IMR-90 (cell line): ENCODE measurements around the gene CCDC88A. TPM values are rescaled to one million over a fixed set of nuclear protein-coding genes. Genes with fewer than 3 reads are reported as not detected.

Source experiments
- ATAC-seq: fragments of 200-7000 bp; cut with Tn5 transposase; 2 replicates; pipeline ENCODE4 v1.9.1; 2020; ENCODE audit warnings: low read depth, mild to moderate bottlenecking, moderate library complexity
- BruUV-seq: library from RNA; stranded (reverse); fragments of 400-500 nt; replicated peaks from 2 replicates; lab custom pipeline; 2021; lab: Mats Ljungman, UMichigan
- CTCF ChIA-PET: fragments of 300-600 bp; formaldehyde crosslinking; extraction: SDS; loops from one replicate; lab custom pipeline; 2021; ENCODE audit warnings: antibody characterized with exemption; lab: Yijun Ruan, JAX
- POLR2A ChIA-PET: fragments of 300-600 bp; sonication (Branson Sonifier 250); formaldehyde crosslinking; loops from one replicate; lab custom pipeline; 2022; ENCODE audit warnings: antibody characterized with exemption; ENCODE audit not compliant: unreplicated experiment; lab: Charles Lee
- DNase-seq: peaks from one replicate; pipeline ENCODE4 v3.0.0; 2013
- H2AFZ ChIP-seq: replicated peaks from 2 replicates; pipeline ENCODE3; 2013; ENCODE audit warnings: low read length, mild to moderate bottlenecking; ENCODE audit not compliant: poor library complexity
- H2AK5ac ChIP-seq: 2 replicates; pipeline ENCODE4 v1.6.1; 2013; ENCODE audit warnings: low read depth, low read length, inconsistent platforms
- H2AK9ac ChIP-seq: replicated peaks from 2 replicates; pipeline ENCODE3; 2013; ENCODE audit warnings: mild to moderate bottlenecking, low read depth, low read length, moderate library complexity; ENCODE audit not compliant: poor library complexity
- H2BK120ac ChIP-seq: 2 replicates; pipeline ENCODE4 v1.6.1; 2013; ENCODE audit warnings: low read depth, low read length, inconsistent platforms
- H2BK15ac ChIP-seq: 3 replicates; pipeline ENCODE4 v1.6.1; 2013; ENCODE audit warnings: low read depth, low read length, inconsistent platforms
- H2BK20ac ChIP-seq: 2 replicates; pipeline ENCODE4 v1.6.1; 2013; ENCODE audit warnings: low read depth, mild to moderate bottlenecking, inconsistent platforms, low read length, moderate library complexity
- H2BK5ac ChIP-seq: 2 replicates; pipeline ENCODE4 v1.6.1; 2013; ENCODE audit warnings: mild to moderate bottlenecking, low read depth, low read length, inconsistent platforms; ENCODE audit not compliant: poor library complexity, severe bottlenecking
- H3K14ac ChIP-seq: replicated peaks from 2 replicates; pipeline ENCODE4 v1.6.1; 2013; ENCODE audit warnings: low read depth, low read length, inconsistent platforms
- H3K18ac ChIP-seq: 2 replicates; pipeline ENCODE4 v1.6.1; 2013; ENCODE audit warnings: low read depth, low read length, control low read depth
- H3K23ac ChIP-seq: 2 replicates; pipeline ENCODE4 v1.6.1; 2013; ENCODE audit warnings: low read depth, low read length, inconsistent platforms
- H3K27ac ChIP-seq: 2 replicates; pipeline ENCODE4 v1.5.1; 2013; ENCODE audit warnings: mild to moderate bottlenecking, control low read depth, low read length; ENCODE audit not compliant: insufficient read depth
- H3K27me3 ChIP-seq: 2 replicates; pipeline ENCODE4 v1.6.1; 2013; ENCODE audit warnings: low read length; ENCODE audit not compliant: control insufficient read depth, insufficient read depth
- H3K36me3 ChIP-seq: 2 replicates; pipeline ENCODE4 v1.6.1; 2013; ENCODE audit warnings: low read length, mixed read lengths; ENCODE audit not compliant: control insufficient read depth, insufficient read depth
- H3K4ac ChIP-seq: 2 replicates; pipeline ENCODE4 v1.6.1; 2013; ENCODE audit warnings: low read depth, low read length, inconsistent platforms
- H3K4me1 ChIP-seq: 2 replicates; pipeline ENCODE4 v1.6.1; 2013; ENCODE audit warnings: low read length, mixed read lengths; ENCODE audit not compliant: control insufficient read depth, insufficient read depth
- H3K4me2 ChIP-seq: 2 replicates; pipeline ENCODE4 v1.6.1; 2013; ENCODE audit warnings: low read depth, mild to moderate bottlenecking, control low read depth, low read length, moderate library complexity
- H3K4me3 ChIP-seq: 2 replicates; pipeline ENCODE4 v1.5.1; 2013; ENCODE audit warnings: low read depth, mild to moderate bottlenecking, control low read depth, low read length, moderate library complexity; ENCODE audit not compliant: insufficient read depth
- H3K56ac ChIP-seq: 2 replicates; pipeline ENCODE4 v1.6.1; 2013; ENCODE audit warnings: low read length, inconsistent platforms; ENCODE audit not compliant: insufficient read depth; ENCODE audit errors: extremely low read depth
- H3K79me1 ChIP-seq, 2 experiments: 2 replicates each; pipeline ENCODE4 v1.6.1; 2013; ENCODE audit warnings: low read length in 2 of 2, inconsistent platforms in 1 of 2, low read depth in 1 of 2
- H3K9ac ChIP-seq: 2 replicates; pipeline ENCODE4 v1.6.1; 2013; ENCODE audit warnings: low read depth, low read length, control low read depth
- H3K9me1 ChIP-seq: 2 replicates; pipeline ENCODE4 v1.6.1; 2013; ENCODE audit warnings: low read length, inconsistent platforms; ENCODE audit not compliant: insufficient read depth
- H3K9me3 ChIP-seq: 2 replicates; pipeline ENCODE4 v1.6.1; 2013; ENCODE audit warnings: low read length; ENCODE audit not compliant: control insufficient read depth, insufficient read depth
- H4K20me1 ChIP-seq: 2 replicates; pipeline ENCODE4 v1.6.1; 2013; ENCODE audit warnings: low read length, inconsistent platforms; ENCODE audit not compliant: insufficient read depth
- H4K5ac ChIP-seq: 2 replicates; pipeline ENCODE4 v1.6.1; 2013; ENCODE audit warnings: mild to moderate bottlenecking, low read depth, low read length, control low read depth
- H4K8ac ChIP-seq, 2 experiments: 2 replicates each; pipeline ENCODE4 v1.6.1; 2013; ENCODE audit warnings: low read depth in 2 of 2, low read length in 2 of 2, control low read depth in 1 of 2, inconsistent platforms in 1 of 2
- H4K91ac ChIP-seq: 2 replicates; pipeline ENCODE4 v1.6.1; 2013; ENCODE audit warnings: low read depth, low read length, inconsistent platforms; ENCODE audit not compliant: insufficient read depth
- BHLHE40 ChIP-seq: fragments of 150-350 bp; IDR thresholded peaks from 2 replicates; pipeline ENCODE4 v1.6.1; 2016; ENCODE audit warnings: mild to moderate bottlenecking, low read depth, low read length
- CEBPB ChIP-seq: IDR thresholded peaks from 2 replicates; pipeline ENCODE4 v1.6.1; 2012; ENCODE audit warnings: low read depth, low read length, improper control_type of control experiment
- CHD1 ChIP-seq: IDR thresholded peaks from 2 replicates; pipeline ENCODE4 v1.6.1; 2012; ENCODE audit warnings: low read depth, low read length, improper control_type of control experiment
- MAFK ChIP-seq: IDR thresholded peaks from 2 replicates; pipeline ENCODE4 v1.6.1; 2012; ENCODE audit warnings: low read depth, low read length, improper control_type of control experiment
- MAZ ChIP-seq: IDR thresholded peaks from 2 replicates; pipeline ENCODE4 v1.6.1; 2012; ENCODE audit warnings: low read depth, mild to moderate bottlenecking, low read length, improper control_type of control experiment, moderate library complexity, borderline replicate concordance
- MXI1 ChIP-seq: IDR thresholded peaks from 2 replicates; pipeline ENCODE4 v1.6.1; 2012; ENCODE audit warnings: low read depth, mild to moderate bottlenecking, low read length, moderate library complexity, borderline replicate concordance
- NFE2L2 ChIP-seq: fragments of 150-350 bp; IDR thresholded peaks from 2 replicates; pipeline ENCODE4 v1.6.1; 2016; ENCODE audit warnings: low read depth, mild to moderate bottlenecking, low read length
- POLR2A ChIP-seq: IDR thresholded peaks from 2 replicates; pipeline ENCODE4 v1.6.1; 2012; ENCODE audit warnings: mild to moderate bottlenecking, low read depth, low read length
- USF2 ChIP-seq: fragments of 150-350 bp; IDR thresholded peaks from 2 replicates; pipeline ENCODE4 v1.6.1; 2017; ENCODE audit warnings: mild to moderate bottlenecking, antibody characterized with exemption, low read length, low read depth
- WGBS, 2 experiments: methylation state at CpG; one replicate each; pipeline versions ENCODE4 v1.1.5 to v1.1.7; 2013; ENCODE audit warnings: missing lambda C conversion rate in 2 of 2; ENCODE audit not compliant: insufficient read length in 1 of 2; ENCODE audit errors: extremely low coverage in 2 of 2; 5-methylcytosine and 5-hydroxymethylcytosine counted together
- dilution Hi-C: fragments of 300-500 bp; cut with HindIII; formaldehyde crosslinking; loops from one replicate; pipeline ENCODE4 v1.14.3; 2018; ENCODE audit warnings: low sequenced_read_pairs; ENCODE audit not compliant: unreplicated experiment
- in situ Hi-C: fragments of 300-500 bp; cut with MboI; formaldehyde crosslinking; loops from 3 replicates; pipeline ENCODE4 v1.14.3; 2019; ENCODE audit warnings: low sequenced_read_pairs, inconsistent platforms, mixed read lengths
- intact Hi-C: fragments of 100-400 bp; cut with micrococcal nuclease; formaldehyde crosslinking; loops from 2 replicates; pipeline ENCODE4 v1.10.0; 2022
- polyA plus RNA-seq, 3 experiments: library from polyadenylated mRNA; depleted of rRNA; stranded (reverse); fragments of >200 nt; gene quantifications; 2 replicates each; pipeline ENCODE4 v1.2.3, GENCODE V29; 2012; ENCODE audit warnings: low replicate concordance in 1 of 3
- total RNA-seq: library from RNA; depleted of rRNA; stranded (reverse); fragments of >200 nt; gene quantifications from 2 replicates; pipeline ENCODE4 v1.2.3, GENCODE V29; 2012

The CCDC88A gene
- total and polyA plus RNA-seq, 2 of the 4 experiments (the other 2 are of a cell fraction), result 15.6 to 63.8 TPM

GRCh38 chr2:55422876-55423665, 3.4 kb upstream of the CCDC88A start:
- H3K56ac ChIP-seq, result no peak overlapping the region
- no peak overlapping the region for H3K27ac ChIP-seq
- H3K14ac ChIP-seq, result no peak overlapping the region
- no peak overlapping the region for H2AK9ac ChIP-seq
- H3K4ac ChIP-seq, result no peak overlapping the region
- no peaks in the 10 kb centered on the region for H3K9me3 ChIP-seq
- H2AK5ac ChIP-seq, result no peak overlapping the region
- H4K8ac ChIP-seq, result no peak overlapping the region
- H3K9me1 ChIP-seq, result peaks cover 6% of the 10 kb centered on the region; the same call in 1 of the 2 replicates
- peaks cover 2% of the 10 kb centered on the region; the same call in 1 of the 2 replicates for H3K27me3 ChIP-seq
- H4K20me1 ChIP-seq, result no peaks in the 10 kb centered on the region
- dilution Hi-C loops (no loop called here), intact Hi-C loops (no loop called here), in situ Hi-C loops (no loop called here)
- no peaks in the 10 kb centered on the region for H3K36me3 ChIP-seq
- no TSS peak for BruUV-seq
- no peak overlapping the region for H2BK5ac ChIP-seq
- no peak overlapping the region for H3K23ac ChIP-seq
- H3K79me1 ChIP-seq, result peaks cover 7 to 11% of the 10 kb centered on the region in 2 experiments
- no peak overlapping the region for H2AFZ ChIP-seq
- H3K4me3 ChIP-seq, result no peak overlapping the region
- no peak overlapping the region for H4K5ac ChIP-seq
- WGBS, 2 experiments, result 100% methylated on average over 1 of the region's 4 CpGs; no CpG with 5 or more reads in 1 of the 2 experiments
- no peak overlapping the region for H3K4me2 ChIP-seq
- H2BK15ac ChIP-seq, result no peak overlapping the region
- DNase-seq (no peak), ATAC-seq (no peak)
- H2BK120ac ChIP-seq, result no peak overlapping the region
- CTCF ChIA-PET, result no interaction called here
- no peak overlapping the region for H3K9ac ChIP-seq
- no peak overlapping the region for H4K91ac ChIP-seq
- TF ChIP-seq MAFK (no peak), MAZ (no peak), POLR2A (no peak), CHD1 (no peak), CEBPB (0 out of 2 replicates have a peak, but pooled peaks have one; percentile 20), NFE2L2 (no peak), BHLHE40 (no peak), MXI1 (no peak), USF2 (no peak)
- peaks cover 4% of the 10 kb centered on the region for H3K4me1 ChIP-seq
- no peak overlapping the region for H2BK20ac ChIP-seq
- POLR2A ChIA-PET, result no interaction called here
- no peak overlapping the region for H3K18ac ChIP-seq
